GM12865 (cell line): ENCODE results near the gene P2RY8.

ENCODE experiments used
- DNase-seq: peaks from one replicate; pipeline ENCODE4 v3.0.0; 2010; ENCODE audit warnings: low read depth
- H3K4me3 ChIP-seq: 2 replicates; pipeline ENCODE4 v1.5.1; 2011; ENCODE audit warnings: mild to moderate bottlenecking, low read depth, low read length, control low read depth
- TF ChIP-seq, protein P1 (sequence below): IDR thresholded peaks from 2 replicates; pipeline ENCODE4 v1.5.1; 2011; ENCODE audit warnings: low read length, control low read depth, low read depth, inconsistent platforms; ENCODE audit not compliant: insufficient read depth; ENCODE audit errors: missing control alignments

The P2RY8 gene

DNA sequence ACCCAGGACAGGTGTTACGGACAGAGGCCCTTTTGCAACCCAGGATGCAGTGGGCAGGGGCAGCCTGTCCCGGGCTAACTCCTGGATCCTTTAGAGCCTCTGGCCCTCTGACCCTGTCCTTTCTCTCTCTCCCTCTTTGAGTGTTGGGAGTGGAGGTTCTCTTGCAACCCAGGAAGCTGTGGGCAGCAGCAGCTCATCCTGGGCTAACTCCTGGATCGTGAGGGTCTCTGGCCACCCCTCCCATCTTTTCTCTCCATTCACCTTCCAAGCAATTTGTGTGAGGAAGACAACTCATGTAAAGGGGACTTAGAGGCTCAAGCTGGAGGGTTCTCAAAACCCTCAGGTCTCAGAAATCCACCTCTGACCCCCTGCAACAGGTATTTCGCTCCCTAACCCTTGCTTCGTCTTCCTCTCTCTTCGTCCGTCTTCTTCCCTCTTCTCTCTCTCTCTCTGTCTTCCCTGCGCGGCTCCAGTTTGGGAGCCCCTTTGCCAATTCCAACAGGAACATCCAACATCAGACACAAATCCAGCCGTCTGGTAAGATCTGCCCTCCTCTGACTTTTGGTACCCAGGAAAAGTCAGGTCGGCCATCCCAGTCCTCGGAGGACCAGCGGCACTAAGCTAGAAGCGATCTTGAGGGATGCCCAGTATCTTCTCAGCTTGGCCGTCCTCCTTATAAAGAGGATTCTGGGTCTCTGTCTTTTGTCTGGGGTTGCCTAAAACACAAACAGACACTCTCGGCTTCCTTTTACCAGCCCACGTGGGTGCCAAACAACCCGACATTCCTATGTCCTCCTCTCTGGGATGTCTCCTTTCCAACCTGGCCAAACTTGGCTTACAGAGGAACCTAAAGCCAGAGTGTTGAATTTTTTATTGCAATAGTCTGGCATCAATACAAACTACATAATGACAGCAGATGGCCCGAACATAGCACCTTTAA lies 92.2 kb downstream of the P2RY8 start:
- H3K4me3 ChIP-seq, result no peak overlapping the region
- no peak for DNase-seq
- TF ChIP-seq, protein P1, sequence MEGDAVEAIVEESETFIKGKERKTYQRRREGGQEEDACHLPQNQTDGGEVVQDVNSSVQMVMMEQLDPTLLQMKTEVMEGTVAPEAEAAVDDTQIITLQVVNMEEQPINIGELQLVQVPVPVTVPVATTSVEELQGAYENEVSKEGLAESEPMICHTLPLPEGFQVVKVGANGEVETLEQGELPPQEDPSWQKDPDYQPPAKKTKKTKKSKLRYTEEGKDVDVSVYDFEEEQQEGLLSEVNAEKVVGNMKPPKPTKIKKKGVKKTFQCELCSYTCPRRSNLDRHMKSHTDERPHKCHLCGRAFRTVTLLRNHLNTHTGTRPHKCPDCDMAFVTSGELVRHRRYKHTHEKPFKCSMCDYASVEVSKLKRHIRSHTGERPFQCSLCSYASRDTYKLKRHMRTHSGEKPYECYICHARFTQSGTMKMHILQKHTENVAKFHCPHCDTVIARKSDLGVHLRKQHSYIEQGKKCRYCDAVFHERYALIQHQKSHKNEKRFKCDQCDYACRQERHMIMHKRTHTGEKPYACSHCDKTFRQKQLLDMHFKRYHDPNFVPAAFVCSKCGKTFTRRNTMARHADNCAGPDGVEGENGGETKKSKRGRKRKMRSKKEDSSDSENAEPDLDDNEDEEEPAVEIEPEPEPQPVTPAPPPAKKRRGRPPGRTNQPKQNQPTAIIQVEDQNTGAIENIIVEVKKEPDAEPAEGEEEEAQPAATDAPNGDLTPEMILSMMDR, result no peak

DNA sequence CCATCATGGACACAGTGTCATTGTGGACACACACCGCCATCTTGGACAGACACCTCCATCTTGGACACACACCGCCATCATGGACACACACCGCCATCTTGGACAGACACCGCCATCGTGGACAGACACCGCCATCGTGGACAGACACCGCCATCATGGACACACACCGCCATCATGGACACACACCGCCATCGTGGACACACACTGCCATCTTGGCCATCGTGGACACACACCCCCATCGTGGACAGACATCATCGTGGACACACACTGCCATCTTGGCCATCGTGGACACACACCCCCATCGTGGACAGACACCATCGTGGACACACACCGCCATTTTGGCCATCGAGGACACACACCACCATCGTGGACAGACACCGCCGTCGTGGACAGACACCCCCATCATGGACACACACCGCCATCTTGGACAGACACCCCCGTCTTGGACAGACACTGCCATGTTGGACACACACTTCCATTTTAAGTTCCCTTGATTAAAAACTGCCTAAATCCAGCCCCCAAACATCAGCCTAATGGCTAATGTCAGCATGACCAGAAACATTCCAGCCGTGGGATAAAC lies 93.4 kb downstream of the P2RY8 start:
- DNase-seq, result no peak
- TF ChIP-seq, protein P1, result no peak
- H3K4me3 ChIP-seq, result no peak overlapping the region

GRCh38 chrX:1442724-1443367 lies 94.1 kb downstream of the P2RY8 start:
- TF ChIP-seq, protein P1, result no peak
- DNase-seq, result no peak
- H3K4me3 ChIP-seq, result no peak overlapping the region

DNA sequence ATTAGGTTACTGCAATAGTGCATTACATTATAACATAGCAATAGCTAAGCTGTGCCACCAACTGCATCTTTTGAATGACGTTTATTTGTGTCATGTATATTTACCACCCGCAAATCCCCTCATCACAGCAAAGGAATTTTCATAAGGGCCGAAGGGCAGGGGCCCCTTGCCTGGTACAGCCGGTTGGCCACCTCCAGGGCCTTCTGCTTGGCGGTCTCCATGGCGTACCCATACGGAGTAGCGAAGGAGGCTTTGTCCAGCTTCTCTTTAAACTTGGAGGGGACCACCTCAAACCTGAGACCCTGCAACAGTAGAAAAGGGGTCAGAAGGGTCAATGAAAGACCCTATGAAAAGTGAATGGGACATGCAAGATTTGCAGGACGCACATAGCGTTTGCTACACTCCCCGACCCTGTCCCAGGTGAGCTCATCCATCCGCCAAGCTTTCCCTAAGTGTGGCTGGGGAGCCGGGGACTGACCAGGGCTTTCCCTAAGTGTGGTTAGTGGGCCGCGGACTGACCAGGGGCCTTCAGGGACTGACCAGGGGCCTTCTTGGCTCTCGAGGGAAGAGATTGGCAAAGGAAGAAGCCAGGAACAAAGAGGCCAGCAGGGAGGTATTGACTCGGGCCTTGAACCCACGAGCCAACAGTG lies 94.8 kb downstream of the P2RY8 start:
- TF ChIP-seq, protein P1, result no peak
- no peak for DNase-seq
- H3K4me3 ChIP-seq, result no peak overlapping the region

DNA sequence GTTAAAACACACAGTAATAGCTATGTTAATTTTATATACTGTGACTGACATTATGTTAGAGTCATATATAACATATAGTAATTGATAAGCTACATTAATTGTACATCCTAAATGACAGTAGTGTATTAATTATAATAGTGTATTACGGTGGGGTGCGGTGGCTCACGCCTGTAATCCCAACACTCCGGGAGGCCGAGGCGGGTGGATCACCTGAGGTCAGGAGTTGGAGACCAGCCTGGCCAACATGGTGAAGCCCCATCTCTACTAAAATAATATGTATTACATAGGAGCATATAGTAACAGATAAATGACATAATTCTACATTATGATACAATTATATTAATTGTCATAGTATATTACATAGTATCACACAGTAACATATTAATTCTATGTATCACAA lies 96.5 kb downstream of the P2RY8 start:
- TF ChIP-seq, protein P1, result no peak
- H3K4me3 ChIP-seq, result no peak overlapping the region
- DNase-seq, result no peak

- DNase-seq, result no peak
- TF ChIP-seq, protein P1, result no peak
- H3K4me3 ChIP-seq, result no peak overlapping the region
Observed at GRCh38 chrX:1435241-1435895, 101.6 kb downstream of the P2RY8 start.
